Measurements from ENCODE around the gene MEI1. TPM values are rescaled to one million over a fixed set of nuclear protein-coding genes. Genes with fewer than 3 reads are reported as not detected.
"Not testable (repeated sequence)": the region's sequence is repeated elsewhere in the genome, so short reads cannot be mapped to it uniquely, and the experiment has no call there.

MEI1 gene
- total RNA-seq, 1 experiment from 2014 or later = 0.35 TPM

DNA sequence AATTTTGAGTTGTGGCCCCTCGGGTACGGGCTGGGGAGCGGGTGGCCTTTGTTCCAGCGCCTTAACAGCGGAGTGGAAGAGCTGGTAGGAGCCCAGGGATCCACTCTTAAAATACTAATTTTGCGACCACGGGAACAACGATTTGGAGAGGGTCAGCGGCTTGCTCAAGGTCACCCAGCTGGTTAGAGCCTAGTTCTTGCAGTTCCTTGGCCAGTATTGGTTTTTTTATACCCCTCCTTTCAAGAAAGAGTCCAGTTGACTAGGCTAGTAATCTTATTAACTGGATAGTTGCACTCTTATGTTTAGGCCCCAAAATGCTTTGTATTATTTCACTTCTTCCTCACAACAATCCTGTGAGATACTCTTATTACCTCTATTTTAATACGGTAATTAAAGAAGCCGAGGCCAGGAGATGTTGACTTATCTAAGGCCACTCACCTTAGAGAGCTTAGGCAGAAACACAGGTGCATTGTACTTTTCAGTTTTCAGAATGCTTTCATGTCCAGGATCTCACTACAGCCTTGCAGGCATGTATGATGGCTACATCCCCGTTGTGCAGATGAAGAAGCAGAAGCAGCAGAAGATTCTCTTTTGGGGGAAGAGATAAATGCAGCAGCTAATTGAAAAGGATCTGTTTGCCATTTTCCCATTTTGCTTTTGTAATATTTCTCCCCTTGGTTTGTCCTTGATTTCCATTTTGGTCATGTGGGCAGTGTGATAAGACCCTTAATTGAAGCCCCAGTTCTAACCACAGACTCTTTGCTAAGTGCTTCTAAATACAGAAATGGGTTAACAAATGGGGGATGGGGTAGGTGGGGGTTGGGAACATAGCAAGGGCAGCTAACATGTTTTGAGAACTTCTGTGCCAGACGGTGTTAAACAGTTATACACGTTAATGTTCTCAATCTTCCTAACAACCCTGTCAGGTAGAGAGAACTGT is 135.0 kb downstream of the MEI1 start:
- Mint-ChIP-seq H3K27ac (peak overlapping the region; percentile 97), H3K36me3 (peaks cover 28% of the 10 kb centered on the region), H3K9me3 (no peaks in the 10 kb centered on the region), H3K4me3 (peak overlapping the region; percentile 96), H3K4me1 (peaks cover 53% of the 10 kb centered on the region), H3K27me3 (ENCODE audit: low read depth) (no peaks in the 10 kb centered on the region)
- CTCF ChIA-PET = interaction anchor here (0.9 to 7.8 kb wide), 5 partner anchors 9 to 167 kb away, joined by 3 to 59 read pairs (median 8); no protein-coding TSS in a partner anchor
- TF ChIP-seq, protein P1, sequence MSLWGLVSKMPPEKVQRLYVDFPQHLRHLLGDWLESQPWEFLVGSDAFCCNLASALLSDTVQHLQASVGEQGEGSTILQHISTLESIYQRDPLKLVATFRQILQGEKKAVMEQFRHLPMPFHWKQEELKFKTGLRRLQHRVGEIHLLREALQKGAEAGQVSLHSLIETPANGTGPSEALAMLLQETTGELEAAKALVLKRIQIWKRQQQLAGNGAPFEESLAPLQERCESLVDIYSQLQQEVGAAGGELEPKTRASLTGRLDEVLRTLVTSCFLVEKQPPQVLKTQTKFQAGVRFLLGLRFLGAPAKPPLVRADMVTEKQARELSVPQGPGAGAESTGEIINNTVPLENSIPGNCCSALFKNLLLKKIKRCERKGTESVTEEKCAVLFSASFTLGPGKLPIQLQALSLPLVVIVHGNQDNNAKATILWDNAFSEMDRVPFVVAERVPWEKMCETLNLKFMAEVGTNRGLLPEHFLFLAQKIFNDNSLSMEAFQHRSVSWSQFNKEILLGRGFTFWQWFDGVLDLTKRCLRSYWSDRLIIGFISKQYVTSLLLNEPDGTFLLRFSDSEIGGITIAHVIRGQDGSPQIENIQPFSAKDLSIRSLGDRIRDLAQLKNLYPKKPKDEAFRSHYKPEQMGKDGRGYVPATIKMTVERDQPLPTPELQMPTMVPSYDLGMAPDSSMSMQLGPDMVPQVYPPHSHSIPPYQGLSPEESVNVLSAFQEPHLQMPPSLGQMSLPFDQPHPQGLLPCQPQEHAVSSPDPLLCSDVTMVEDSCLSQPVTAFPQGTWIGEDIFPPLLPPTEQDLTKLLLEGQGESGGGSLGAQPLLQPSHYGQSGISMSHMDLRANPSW (CRISPR knock-in tag; conservative IDR thresholded peaks at IDR 0.05; ENCODE audit: low read depth) = no peak
- TF ChIP-seq OVOL2 (CRISPR knock-in tag; IDR thresholded peaks at IDR 0.05; ENCODE audit: borderline replicate concordance) (no peak), ATF1 (CRISPR knock-in tag; IDR thresholded peaks at IDR 0.05) (0 out of 2 replicates have a peak, but pooled peaks have one; percentile 3)
- TF ChIP-seq, protein P2, sequence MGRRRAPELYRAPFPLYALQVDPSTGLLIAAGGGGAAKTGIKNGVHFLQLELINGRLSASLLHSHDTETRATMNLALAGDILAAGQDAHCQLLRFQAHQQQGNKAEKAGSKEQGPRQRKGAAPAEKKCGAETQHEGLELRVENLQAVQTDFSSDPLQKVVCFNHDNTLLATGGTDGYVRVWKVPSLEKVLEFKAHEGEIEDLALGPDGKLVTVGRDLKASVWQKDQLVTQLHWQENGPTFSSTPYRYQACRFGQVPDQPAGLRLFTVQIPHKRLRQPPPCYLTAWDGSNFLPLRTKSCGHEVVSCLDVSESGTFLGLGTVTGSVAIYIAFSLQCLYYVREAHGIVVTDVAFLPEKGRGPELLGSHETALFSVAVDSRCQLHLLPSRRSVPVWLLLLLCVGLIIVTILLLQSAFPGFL (CRISPR knock-in tag; IDR thresholded peaks at IDR 0.05; ENCODE audit: borderline replicate concordance) = no peak
- POLR2A ChIA-PET = interaction anchor here (1.7 to 1.8 kb wide), 2 partner anchors 245 to 257 kb away, joined by 5 to 7 read pairs; partner anchors contain the start of genes NDUFA6 and PMM1
- DNase-seq (ENCODE audit: low spot score) (no peak), ATAC-seq (no peak)

DNA sequence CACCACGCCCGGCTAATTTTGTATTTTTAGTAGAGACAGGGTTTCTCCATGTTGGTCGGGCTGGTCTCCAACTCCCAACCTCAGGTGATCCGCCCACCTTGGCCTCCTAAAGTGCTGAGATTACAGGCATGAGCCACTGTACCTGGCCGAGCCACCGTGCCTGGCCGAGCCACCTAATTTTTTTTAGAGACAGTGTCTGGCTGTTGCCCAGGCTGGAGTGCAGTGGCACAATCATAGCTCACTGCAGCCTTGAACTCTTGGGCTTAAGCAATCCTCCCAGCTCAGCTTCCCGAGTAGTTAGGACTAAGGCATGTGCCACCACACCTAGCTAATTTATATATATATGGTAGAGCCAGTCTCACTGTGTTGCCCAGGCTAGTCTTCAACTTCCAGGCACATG is 136.2 kb downstream of the MEI1 start:
- H3K4me1 Mint-ChIP-seq = peaks cover 61% of the 10 kb centered on the region
- H3K4me3 Mint-ChIP-seq; H3K27me3 Mint-ChIP-seq (ENCODE audit: low read depth); ATAC-seq; H3K9me3 Mint-ChIP-seq; DNase-seq (ENCODE audit: low spot score); POLR2A ChIA-PET: not testable (repeated sequence)
- H3K36me3 Mint-ChIP-seq = peaks cover 33% of the 10 kb centered on the region
- CTCF ChIA-PET = interaction anchor here (0.5 to 1.7 kb wide), 4 partner anchors 89 to 160 kb away, joined by 3 to 6 read pairs (median 4); no protein-coding TSS in a partner anchor
- peak overlapping the region; percentile 95; the same call in 1 of the 2 replicates for H3K27ac Mint-ChIP-seq

DNA sequence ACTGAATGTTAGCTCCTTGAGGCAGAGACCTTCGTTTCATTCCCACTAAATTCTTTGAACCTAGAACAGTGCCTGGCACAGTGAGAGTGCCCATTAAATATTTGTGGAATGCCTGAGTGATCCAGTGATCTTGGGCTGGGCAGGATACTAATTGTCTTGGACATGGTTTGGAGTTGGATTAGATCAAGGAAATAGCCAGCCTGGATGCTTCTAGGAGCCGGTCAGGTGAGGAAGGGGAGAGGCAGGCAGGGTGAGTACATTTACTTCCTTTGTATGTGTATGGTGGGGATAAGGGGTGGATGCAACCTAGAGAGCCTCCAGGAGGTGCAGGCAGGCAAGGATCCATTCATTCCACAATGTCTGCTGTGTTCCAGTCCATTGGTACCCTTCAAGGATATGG is 137.2 kb downstream of the MEI1 start:
- Mint-ChIP-seq H3K4me3 (no peak overlapping the region), H3K4me1 (peaks cover 59% of the 10 kb centered on the region), H3K27ac (peak overlapping the region; percentile 95), H3K9me3 (no peaks in the 10 kb centered on the region), H3K27me3 (ENCODE audit: low read depth) (no peaks in the 10 kb centered on the region), H3K36me3 (peaks cover 33% of the 10 kb centered on the region)
- DNase-seq (ENCODE audit: low spot score) = no peak
- ATAC-seq = no peak
- ChIA-PET CTCF (interaction anchor here (1.0 to 1.7 kb wide), 2 partner anchors 11 to 139 kb away, joined by 4 to 6 read pairs; no protein-coding TSS in a partner anchor), POLR2A (no interaction called here)
- TF ChIP-seq CREM (CRISPR knock-in tag; IDR thresholded peaks at IDR 0.05) = no peak
- TF ChIP-seq, protein P3, sequence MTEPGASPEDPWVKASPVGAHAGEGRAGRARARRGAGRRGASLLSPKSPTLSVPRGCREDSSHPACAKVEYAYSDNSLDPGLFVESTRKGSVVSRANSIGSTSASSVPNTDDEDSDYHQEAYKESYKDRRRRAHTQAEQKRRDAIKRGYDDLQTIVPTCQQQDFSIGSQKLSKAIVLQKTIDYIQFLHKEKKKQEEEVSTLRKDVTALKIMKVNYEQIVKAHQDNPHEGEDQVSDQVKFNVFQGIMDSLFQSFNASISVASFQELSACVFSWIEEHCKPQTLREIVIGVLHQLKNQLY (CRISPR knock-in tag; IDR thresholded peaks at IDR 0.05) = no peak
- no peak for TF ChIP-seq NFYB (CRISPR knock-in tag; conservative IDR thresholded peaks at IDR 0.05; ENCODE audit: low read depth)
- TF ChIP-seq, protein P4, sequence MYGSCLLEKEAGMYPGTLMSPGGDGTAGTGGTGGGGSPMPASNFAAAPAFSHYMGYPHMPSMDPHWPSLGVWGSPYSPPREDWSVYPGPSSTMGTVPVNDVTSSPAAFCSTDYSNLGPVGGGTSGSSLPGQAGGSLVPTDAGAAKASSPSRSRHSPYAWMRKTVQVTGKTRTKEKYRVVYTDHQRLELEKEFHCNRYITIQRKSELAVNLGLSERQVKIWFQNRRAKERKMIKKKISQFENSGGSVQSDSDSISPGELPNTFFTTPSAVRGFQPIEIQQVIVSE (CRISPR knock-in tag; IDR thresholded peaks at IDR 0.05; ENCODE audit: borderline replicate concordance) = no peak
- TF ChIP-seq, protein P5, sequence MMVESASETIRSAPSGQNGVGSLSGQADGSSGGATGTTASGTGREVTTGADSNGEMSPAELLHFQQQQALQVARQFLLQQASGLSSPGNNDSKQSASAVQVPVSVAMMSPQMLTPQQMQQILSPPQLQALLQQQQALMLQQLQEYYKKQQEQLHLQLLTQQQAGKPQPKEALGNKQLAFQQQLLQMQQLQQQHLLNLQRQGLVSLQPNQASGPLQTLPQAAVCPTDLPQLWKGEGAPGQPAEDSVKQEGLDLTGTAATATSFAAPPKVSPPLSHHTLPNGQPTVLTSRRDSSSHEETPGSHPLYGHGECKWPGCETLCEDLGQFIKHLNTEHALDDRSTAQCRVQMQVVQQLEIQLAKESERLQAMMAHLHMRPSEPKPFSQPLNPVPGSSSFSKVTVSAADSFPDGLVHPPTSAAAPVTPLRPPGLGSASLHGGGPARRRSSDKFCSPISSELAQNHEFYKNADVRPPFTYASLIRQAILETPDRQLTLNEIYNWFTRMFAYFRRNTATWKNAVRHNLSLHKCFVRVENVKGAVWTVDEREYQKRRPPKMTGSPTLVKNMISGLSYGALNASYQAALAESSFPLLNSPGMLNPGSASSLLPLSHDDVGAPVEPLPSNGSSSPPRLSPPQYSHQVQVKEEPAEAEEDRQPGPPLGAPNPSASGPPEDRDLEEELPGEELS (CRISPR knock-in tag; IDR thresholded peaks at IDR 0.05) = no peak
- no peak for TF ChIP-seq IRF2 (CRISPR knock-in tag; IDR thresholded peaks at IDR 0.05; ENCODE audit: borderline replicate concordance, low read depth)
- TF ChIP-seq NFE2L1 (CRISPR knock-in tag; IDR thresholded peaks at IDR 0.05) = no peak
- TF ChIP-seq, protein P1 (CRISPR knock-in tag; conservative IDR thresholded peaks at IDR 0.05; ENCODE audit: low read depth) = no peak
- TF ChIP-seq SP1 (CRISPR knock-in tag; conservative IDR thresholded peaks at IDR 0.05) = no peak
- TF ChIP-seq ZNF416 (CRISPR knock-in tag; IDR thresholded peaks at IDR 0.05) = no peak
- no peak for TF ChIP-seq CBFB (CRISPR knock-in tag; IDR thresholded peaks at IDR 0.05; ENCODE audit: low read depth)
- no peak for TF ChIP-seq ZNF263 (CRISPR knock-in tag; IDR thresholded peaks at IDR 0.05; ENCODE audit: low read depth)
- TF ChIP-seq, protein P6, sequence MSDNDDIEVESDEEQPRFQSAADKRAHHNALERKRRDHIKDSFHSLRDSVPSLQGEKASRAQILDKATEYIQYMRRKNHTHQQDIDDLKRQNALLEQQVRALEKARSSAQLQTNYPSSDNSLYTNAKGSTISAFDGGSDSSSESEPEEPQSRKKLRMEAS (CRISPR knock-in tag; IDR thresholded peaks at IDR 0.05) = no peak

Measured in WTC11 (cell line).